ENCODE measurements around the gene TRIM45. TPM values are rescaled to one million over a fixed set of nuclear protein-coding genes. Genes with fewer than 3 reads are reported as not detected.

Gene TRIM45, protein sequence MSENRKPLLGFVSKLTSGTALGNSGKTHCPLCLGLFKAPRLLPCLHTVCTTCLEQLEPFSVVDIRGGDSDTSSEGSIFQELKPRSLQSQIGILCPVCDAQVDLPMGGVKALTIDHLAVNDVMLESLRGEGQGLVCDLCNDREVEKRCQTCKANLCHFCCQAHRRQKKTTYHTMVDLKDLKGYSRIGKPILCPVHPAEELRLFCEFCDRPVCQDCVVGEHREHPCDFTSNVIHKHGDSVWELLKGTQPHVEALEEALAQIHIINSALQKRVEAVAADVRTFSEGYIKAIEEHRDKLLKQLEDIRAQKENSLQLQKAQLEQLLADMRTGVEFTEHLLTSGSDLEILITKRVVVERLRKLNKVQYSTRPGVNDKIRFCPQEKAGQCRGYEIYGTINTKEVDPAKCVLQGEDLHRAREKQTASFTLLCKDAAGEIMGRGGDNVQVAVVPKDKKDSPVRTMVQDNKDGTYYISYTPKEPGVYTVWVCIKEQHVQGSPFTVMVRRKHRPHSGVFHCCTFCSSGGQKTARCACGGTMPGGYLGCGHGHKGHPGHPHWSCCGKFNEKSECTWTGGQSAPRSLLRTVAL
- 1.2 and 2.1 TPM in 2 replicates for total RNA-seq

DNA sequence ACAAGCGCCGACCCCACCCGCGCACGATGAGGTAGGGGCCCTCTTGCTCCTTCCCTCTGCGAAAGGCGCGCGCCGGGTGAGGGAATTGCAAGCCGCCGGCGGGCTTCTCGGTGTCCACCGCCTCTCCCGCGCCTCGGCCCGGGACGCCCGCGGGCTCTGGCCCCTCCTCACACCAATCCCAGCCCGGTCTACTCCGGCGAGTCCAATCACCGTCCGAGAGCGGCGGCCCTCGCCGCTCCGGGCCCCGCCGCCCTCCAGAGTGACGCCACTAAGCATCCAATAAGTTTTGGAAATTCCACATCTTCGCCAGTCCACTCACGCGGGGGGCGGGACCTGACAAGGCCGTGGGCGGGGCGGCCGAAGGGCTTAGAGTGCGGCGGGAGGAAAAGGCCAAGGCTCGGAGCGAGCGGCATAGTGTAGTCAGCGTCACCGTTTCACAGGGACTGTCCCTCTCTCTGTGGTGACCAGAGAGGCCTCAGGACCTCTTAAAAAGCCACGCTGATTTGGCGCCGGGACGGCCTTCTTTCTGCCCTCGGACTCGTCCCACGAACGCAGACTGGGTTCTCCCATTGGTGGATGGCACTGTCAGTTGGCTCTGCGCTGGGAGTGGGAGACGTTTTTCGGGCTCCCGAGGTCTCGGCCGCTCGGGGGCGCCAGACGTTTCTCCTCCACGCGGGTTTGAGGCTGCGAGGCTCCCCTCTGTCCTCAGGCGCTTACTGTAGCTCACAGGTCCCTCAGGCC, at the start of gene TRIM45:
TSS of gene TRIM45 (minus strand) at position 161 of the 741 bp plus-strand sequence. CDS start 548 bp downstream, outside the sequence.

Small RNA genes lying within 50 kb of the gene (small RNA-seq; reads per million reads assigned to genes)
- gene MIR942, result 30.7 reads per million, percentile 96 among the genes with 10 or more reads in this experiment

Other genes with a start within 250 kb of the TRIM45 start
- gene PTGFRN, start 211.8 kb downstream of the TRIM45 start, total RNA-seq, result 31.9 and 54.5 TPM in 2 replicates
- gene CD101, start 120.0 kb downstream of the TRIM45 start, total RNA-seq, result 0.49 TPM in 1 of 2 replicates, not detected in the other
- 8.4 and 8.9 TPM in 2 replicates for gene TTF2, start 61.4 kb downstream of the TRIM45 start, total RNA-seq
- not detected in 2 replicates for gene VTCN1, start 89.2 kb upstream of the TRIM45 start, total RNA-seq
- gene MAN1A2, start 245.7 kb upstream of the TRIM45 start, total RNA-seq, result 42.5 and 43.1 TPM in 2 replicates